Measurements from ENCODE around the gene RHBDF2. TPM values are rescaled to one million over a fixed set of nuclear protein-coding genes. Genes with fewer than 3 reads are reported as not detected.

The RHBDF2 gene
- total and polyA plus RNA-seq, 2 donors (not counting 1 experiment from before 2014, with no cell fraction given) = 288 to 482 TPM

- Histone ChIP-seq H3K36me3 (replicated peaks in 1 of 2; ENCODE audit: control extremely low read depth in 1 of 2, control insufficient read depth in 1 of 2, extremely low read depth in 1 of 2, insufficient read depth in 2 of 2, low read length in 1 of 2) (no peaks in the 10 kb centered on the region), H3K9me3 (ENCODE audit: control extremely low read depth in 1 of 3, control insufficient read depth in 2 of 3, insufficient read depth in 1 of 3, low read length in 2 of 3) (no peaks in the 10 kb centered on the region), H3K9ac (ENCODE audit: low read length) (no peak overlapping the region), H3K27me3 (replicated peaks in 1 of 4; ENCODE audit: control extremely low read depth in 1 of 4, control insufficient read depth in 3 of 4, insufficient read depth in 4 of 4, low read length in 3 of 4) (peaks cover 0 to 12% (median 5%) of the 10 kb centered on the region in 4 experiments), H3K4me3 (ENCODE audit: control extremely low read depth in 1 of 5, extremely low read depth in 1 of 5, insufficient read depth in 1 of 5, low read depth in 2 of 5, low read length in 4 of 5) (no peak overlapping the region), H4K20me1 (ENCODE audit: control insufficient read depth, insufficient read depth, low read length, poor library complexity, severe bottlenecking) (peaks cover 8% of the 10 kb centered on the region), H2AFZ (ENCODE audit: insufficient read depth, low read depth, low read length, poor library complexity, severe bottlenecking) (no peak overlapping the region), H3K79me2 (ENCODE audit: control insufficient read depth, insufficient read depth, low read length) (peaks cover 61% of the 10 kb centered on the region), H3K27ac (ENCODE audit: low read length in 2 of 2) (no peak overlapping the region), H3K4me2 (replicated peaks; ENCODE audit: low read depth, low read length, poor library complexity, severe bottlenecking) (no peak overlapping the region), H3K4me1 (ENCODE audit: control insufficient read depth in 2 of 2, insufficient read depth in 2 of 2, low read length in 2 of 2) (peaks cover 45 to 47% of the 10 kb centered on the region in 2 donors)
- no peak for ATAC-seq (ENCODE audit: low read depth)
- H3K9me3 Mint-ChIP-seq (ENCODE audit: insufficient read depth) = no peaks in the 10 kb centered on the region
- peaks cover 3% of the 10 kb centered on the region for H3K27me3 Mint-ChIP-seq
- ChIA-PET CTCF (interaction anchor here (1.5 to 5.2 kb wide), 4 partner anchors 9 to 14 kb away, joined by 4 to 52 read pairs (median 14); no protein-coding TSS in a partner anchor), POLR2A (interaction anchor here (0.7 kb wide), 2 partner anchors 26 to 80 kb away, joined by 3 to 8 read pairs; no protein-coding TSS in a partner anchor)
- WGBS (ENCODE audit: insufficient coverage) = 96% methylated on average over 7 of the region's 8 CpGs
- intact Hi-C loops (cut with micrococcal nuclease) = no loop called here
- DNase-seq = no peak
- H3K4me1 Mint-ChIP-seq = peaks cover 48% of the 10 kb centered on the region
- peak overlapping the region; percentile 53 for H3K4me3 Mint-ChIP-seq
- H3K27ac Mint-ChIP-seq = peak overlapping the region; percentile 87
- TF ChIP-seq CTCF (IDR thresholded peaks at IDR 0.05) (no peak), EZH2 (IDR thresholded peaks at IDR 0.05; ENCODE audit: borderline replicate concordance, insufficient read depth, low read depth, low read length, poor library complexity, severe bottlenecking) (no peak)
Observed at GRCh38 chr17:76532072-76532651, 30.9 kb upstream of the RHBDF2 start.

GRCh38 chr17:76531486-76532038 lies 30.3 kb upstream of the RHBDF2 start:
- H3K9ac ChIP-seq (ENCODE audit: low read length) = no peak overlapping the region
- no peak for TF ChIP-seq CTCF (IDR thresholded peaks at IDR 0.05)
- no peak for TF ChIP-seq EZH2 (IDR thresholded peaks at IDR 0.05; ENCODE audit: borderline replicate concordance, insufficient read depth, low read depth, low read length, poor library complexity, severe bottlenecking)
- peaks cover 48% of the 10 kb centered on the region for H3K4me1 Mint-ChIP-seq

More at GRCh38 chr17:76531486-76532038, 30.3 kb upstream of the RHBDF2 start:
- ATAC-seq (ENCODE audit: low read depth) = no peak
- H3K27me3 Mint-ChIP-seq = no peaks in the 10 kb centered on the region
- H3K4me3 Mint-ChIP-seq = peak overlapping the region; percentile 53
- peak overlapping the region; percentile 87 for H3K27ac Mint-ChIP-seq
- Histone ChIP-seq H4K20me1 (ENCODE audit: control insufficient read depth, insufficient read depth, low read length, poor library complexity, severe bottlenecking) (peaks cover 2% of the 10 kb centered on the region), H3K79me2 (ENCODE audit: control insufficient read depth, insufficient read depth, low read length) (peaks cover 58% of the 10 kb centered on the region), H3K27me3 (replicated peaks in 1 of 4; ENCODE audit: control extremely low read depth in 1 of 4, control insufficient read depth in 3 of 4, insufficient read depth in 4 of 4, low read length in 3 of 4) (peaks cover 0 to 6% (median under 1%) of the 10 kb centered on the region in 4 experiments), H2AFZ (ENCODE audit: insufficient read depth, low read depth, low read length, poor library complexity, severe bottlenecking) (no peak overlapping the region), H3K27ac (ENCODE audit: low read length in 2 of 2) (no peak overlapping the region), H3K4me1 (ENCODE audit: control insufficient read depth in 2 of 2, insufficient read depth in 2 of 2, low read length in 2 of 2) (peaks cover 42 to 50% of the 10 kb centered on the region in 2 donors), H3K9me3 (ENCODE audit: control extremely low read depth in 1 of 3, control insufficient read depth in 2 of 3, insufficient read depth in 1 of 3, low read length in 2 of 3) (no peaks in the 10 kb centered on the region), H3K36me3 (replicated peaks in 1 of 2; ENCODE audit: control extremely low read depth in 1 of 2, control insufficient read depth in 1 of 2, extremely low read depth in 1 of 2, insufficient read depth in 2 of 2, low read length in 1 of 2) (no peaks in the 10 kb centered on the region), H3K4me2 (replicated peaks; ENCODE audit: low read depth, low read length, poor library complexity, severe bottlenecking) (peak overlapping the region; percentile 14), H3K4me3 (ENCODE audit: control extremely low read depth in 1 of 5, extremely low read depth in 1 of 5, insufficient read depth in 1 of 5, low read depth in 2 of 5, low read length in 4 of 5) (no peak overlapping the region)
- ChIA-PET CTCF (interaction anchor here (0.9 to 5.2 kb wide), 2 partner anchors 15 to 42 kb away, joined by 4 to 52 read pairs; no protein-coding TSS in a partner anchor), POLR2A (no interaction called here)
- WGBS (ENCODE audit: insufficient coverage) = 70% methylated on average over 12 of the region's 18 CpGs
- no peak for DNase-seq
- intact Hi-C loops (cut with micrococcal nuclease) = no loop called here
- H3K9me3 Mint-ChIP-seq (ENCODE audit: insufficient read depth) = no peaks in the 10 kb centered on the region

All from B cell (primary cell).